Calu3 (cell line): ENCODE results near the gene HBP1. TPM values are rescaled to one million over a fixed set of nuclear protein-coding genes. Genes with fewer than 3 reads are reported as not detected.

Experiments
- BruUV-seq: library from RNA; stranded (reverse); fragments of 400-500 nt; replicated peaks from 2 replicates; lab custom pipeline; 2021; lab: Mats Ljungman, UMichigan
- CTCF ChIA-PET: fragments of 300-600 bp; sonication (Branson Sonifier 250); formaldehyde crosslinking; loops from one replicate; lab custom pipeline; 2022; ENCODE audit warnings: antibody characterized with exemption; lab: Charles Lee
- DNase-seq: peaks from one replicate; pipeline ENCODE4 v3.0.0; 2022
- H3K27ac Mint-ChIP-seq: one replicate; pipeline ENCODE4 v1.8.0; 2022; ENCODE audit warnings: mixed read lengths; ENCODE audit not compliant: unreplicated experiment
- H3K27me3 Mint-ChIP-seq: one replicate; pipeline ENCODE4 v1.8.0; 2022; ENCODE audit warnings: mixed read lengths; ENCODE audit not compliant: unreplicated experiment
- H3K36me3 Mint-ChIP-seq: one replicate; pipeline ENCODE4 v1.8.0; 2022; ENCODE audit warnings: mild to moderate bottlenecking, moderate library complexity, mixed read lengths; ENCODE audit not compliant: insufficient read depth, unreplicated experiment
- H3K4me1 Mint-ChIP-seq: one replicate; pipeline ENCODE4 v1.8.0; 2022; ENCODE audit warnings: mild to moderate bottlenecking, low read depth, mixed read lengths; ENCODE audit not compliant: unreplicated experiment
- H3K4me3 Mint-ChIP-seq: one replicate; pipeline ENCODE4 v1.8.0; 2022; ENCODE audit warnings: mild to moderate bottlenecking, low read depth, moderate library complexity, mixed read lengths; ENCODE audit not compliant: unreplicated experiment
- H3K9me3 Mint-ChIP-seq: one replicate; pipeline ENCODE4 v1.8.0; 2022; ENCODE audit warnings: low read depth, mixed read lengths; ENCODE audit not compliant: unreplicated experiment
- CTCF ChIP-seq: fragments of 200-600 bp; IDR thresholded peaks from one replicate; pipeline ENCODE4 v1.8.0; 2022; ENCODE audit warnings: antibody characterized with exemption; ENCODE audit not compliant: unreplicated experiment
- intact Hi-C: fragments of 100-400 bp; cut with micrococcal nuclease; formaldehyde crosslinking; loops from one replicate; pipeline ENCODE4 v1.10.0; 2022; ENCODE audit not compliant: unreplicated experiment
- total RNA-seq: library from RNA; stranded (reverse); gene quantifications from 2 replicates; pipeline ENCODE4 v1.2.3, GENCODE V29; 2022

Gene HBP1
- total RNA-seq, 1 experiment from 2014 or later: 32.0 TPM

GRCh38 chr7:107209565-107209964, 40.8 kb downstream of the HBP1 start:
- Mint-ChIP-seq H3K4me1 (no peaks in the 10 kb centered on the region), H3K27ac (no peak overlapping the region), H3K9me3 (no peaks in the 10 kb centered on the region), H3K36me3 (peaks cover 6% of the 10 kb centered on the region), H3K27me3 (no peaks in the 10 kb centered on the region), H3K4me3 (no peak overlapping the region)
- intact Hi-C loops: loop anchor here (10.0 kb wide), 1 partner anchor 665 kb away; no protein-coding TSS in a partner anchor
- DNase-seq: no peak
- BruUV-seq: no TSS peak
- CTCF ChIA-PET: no interaction called here
- no peak for TF ChIP-seq CTCF

- no peak for TF ChIP-seq CTCF
- no peak overlapping the region for H3K4me3 Mint-ChIP-seq
- intact Hi-C loops: no loop called here
- no peaks in the 10 kb centered on the region for H3K27me3 Mint-ChIP-seq
- H3K36me3 Mint-ChIP-seq: no peaks in the 10 kb centered on the region
- BruUV-seq: no TSS peak
- CTCF ChIA-PET: no interaction called here
- no peak overlapping the region for H3K27ac Mint-ChIP-seq
- no peak for DNase-seq
- no peaks in the 10 kb centered on the region for H3K9me3 Mint-ChIP-seq
- no peaks in the 10 kb centered on the region for H3K4me1 Mint-ChIP-seq
These were observed 41.6 kb downstream of the HBP1 start for GRCh38 chr7:107210400-107210799.

- no peak overlapping the region for H3K27ac Mint-ChIP-seq
- intact Hi-C loops: no loop called here
- no TSS peak for BruUV-seq
- no peak for DNase-seq
- no peak overlapping the region for H3K4me3 Mint-ChIP-seq
- H3K36me3 Mint-ChIP-seq: no peaks in the 10 kb centered on the region
- no peak for TF ChIP-seq CTCF
- H3K27me3 Mint-ChIP-seq: no peaks in the 10 kb centered on the region
- CTCF ChIA-PET: no interaction called here
- H3K4me1 Mint-ChIP-seq: no peaks in the 10 kb centered on the region
- H3K9me3 Mint-ChIP-seq: no peaks in the 10 kb centered on the region
These were observed 43.9 kb downstream of the HBP1 start for GRCh38 chr7:107212725-107213124.

GRCh38 chr7:107213193-107213788, 44.5 kb downstream of the HBP1 start:
- H3K9me3 Mint-ChIP-seq: no peaks in the 10 kb centered on the region
- CTCF ChIA-PET: no interaction called here
- no peaks in the 10 kb centered on the region for H3K36me3 Mint-ChIP-seq
- BruUV-seq: no TSS peak
- H3K27ac Mint-ChIP-seq: no peak overlapping the region
- TF ChIP-seq CTCF: no peak
- no peak overlapping the region for H3K4me3 Mint-ChIP-seq
- H3K4me1 Mint-ChIP-seq: no peaks in the 10 kb centered on the region
- no peak for DNase-seq
- intact Hi-C loops: no loop called here
- no peaks in the 10 kb centered on the region for H3K27me3 Mint-ChIP-seq
